ENCODE results near the gene ARID5A. TPM values are rescaled to one million over a fixed set of nuclear protein-coding genes. Genes with fewer than 3 reads are reported as not detected.

Gene ARID5A
- total and polyA plus RNA-seq, 9 of the 15 experiments (the other 6 are each of a cell fraction or from before 2014, with no cell fraction given): 0.14 to 12.5 (median 3.0) TPM

DNA sequence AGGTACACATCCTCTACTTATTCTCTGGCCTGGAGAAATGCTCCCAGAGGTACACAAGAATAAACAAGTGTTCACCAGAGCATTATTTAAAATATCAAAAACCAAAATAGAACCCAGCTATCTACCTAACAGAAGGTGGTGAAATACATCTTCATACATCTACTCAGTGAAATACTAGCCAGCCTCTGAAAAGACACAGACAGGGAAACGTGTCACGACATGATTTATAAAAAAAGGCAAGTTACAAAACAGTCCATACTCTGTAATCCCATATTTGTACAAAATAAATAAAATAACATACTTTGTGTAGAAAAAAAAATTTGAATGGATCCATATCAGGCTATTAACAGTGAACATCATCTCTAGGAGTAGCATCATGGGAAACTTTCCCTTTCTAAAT, 63.4 kb downstream of the ARID5A start (continued):
- TF ChIP-seq NR1H2 (CRISPR knock-in tag; IDR thresholded peaks at IDR 0.05) (no peak), ZFX (CRISPR knock-in tag; IDR thresholded peaks at IDR 0.05) (no peak), RCOR1 (IDR thresholded peaks at IDR 0.05; ENCODE audit: borderline replicate concordance in 1 of 2, low read depth in 2 of 2, low read length in 2 of 2) (no peak), NFATC3 (IDR thresholded peaks at IDR 0.05) (no peak), DMBX1 (CRISPR knock-in tag; IDR thresholded peaks at IDR 0.05; ENCODE audit: borderline replicate concordance) (no peak), FOS (IDR thresholded peaks at IDR 0.05; ENCODE audit: extremely low read depth, insufficient read length) (no peak), ZNF165 (CRISPR knock-in tag; IDR thresholded peaks at IDR 0.05; ENCODE audit: borderline replicate concordance) (no peak), PRPF4 (IDR thresholded peaks at IDR 0.05; ENCODE audit: insufficient read depth, low read depth, low read length, poor library complexity, severe bottlenecking) (no peak), FOSL1 (tag; conservative IDR thresholded peaks at IDR 0.05) (no peak), NRF1 (conservative IDR thresholded peaks at IDR 0.05 in 1 of 2, IDR thresholded peaks at IDR 0.05 in 1 of 2) (no peak)
- TF ChIP-seq, protein P1, sequence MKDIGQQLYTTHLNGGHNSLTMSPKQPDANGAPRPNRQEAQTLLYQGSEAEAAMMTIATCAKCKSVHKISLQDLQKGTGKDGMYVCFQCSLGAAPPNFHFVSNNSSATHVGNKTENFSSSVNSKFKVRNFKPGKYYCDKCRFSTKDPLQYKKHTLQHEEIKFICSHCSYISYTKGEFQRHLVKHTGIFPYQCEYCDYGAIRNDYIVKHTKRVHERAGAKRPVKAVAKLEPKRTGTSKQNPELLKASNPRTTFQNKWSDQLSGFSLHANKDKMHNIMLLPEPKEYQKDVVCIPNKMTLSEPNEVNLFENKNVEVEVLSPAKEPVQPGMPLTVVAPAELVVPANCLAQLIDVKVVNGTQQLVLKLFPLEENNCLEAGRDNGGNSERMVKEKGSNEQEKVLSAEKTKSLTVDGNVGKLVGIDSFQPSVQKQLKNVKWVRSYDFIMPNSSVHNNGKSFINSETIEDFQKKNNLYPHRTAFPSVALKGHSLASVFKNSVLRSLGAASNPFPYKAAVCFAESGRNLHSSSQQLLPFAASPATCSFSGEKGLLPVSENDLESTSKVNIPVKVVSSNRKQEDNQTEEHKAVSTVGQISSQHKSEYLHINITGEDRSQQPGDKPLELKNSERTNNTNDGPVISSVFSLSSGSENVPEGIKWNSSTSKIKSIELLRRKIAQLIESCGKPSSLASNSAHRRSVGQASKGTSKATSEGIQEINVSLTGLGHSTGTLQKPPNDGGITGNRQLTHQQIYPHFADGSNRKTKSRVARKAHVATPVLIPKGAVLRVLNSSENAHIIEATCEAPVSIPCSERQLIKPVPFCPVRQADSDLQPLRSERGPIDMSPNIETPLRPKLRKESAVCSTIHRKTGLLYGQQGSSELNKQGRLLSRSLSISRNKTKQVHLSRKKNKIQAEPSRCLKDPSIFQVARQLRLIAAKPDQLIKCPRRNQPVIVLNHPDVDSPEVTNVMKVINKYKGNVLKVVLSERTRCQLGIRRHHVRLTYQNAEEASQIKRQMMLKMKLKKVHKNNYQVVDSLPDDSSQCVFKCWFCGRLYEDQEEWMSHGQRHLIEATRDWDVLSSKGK (CRISPR knock-in tag; IDR thresholded peaks at IDR 0.05): no peak
- TF ChIP-seq, protein P2, sequence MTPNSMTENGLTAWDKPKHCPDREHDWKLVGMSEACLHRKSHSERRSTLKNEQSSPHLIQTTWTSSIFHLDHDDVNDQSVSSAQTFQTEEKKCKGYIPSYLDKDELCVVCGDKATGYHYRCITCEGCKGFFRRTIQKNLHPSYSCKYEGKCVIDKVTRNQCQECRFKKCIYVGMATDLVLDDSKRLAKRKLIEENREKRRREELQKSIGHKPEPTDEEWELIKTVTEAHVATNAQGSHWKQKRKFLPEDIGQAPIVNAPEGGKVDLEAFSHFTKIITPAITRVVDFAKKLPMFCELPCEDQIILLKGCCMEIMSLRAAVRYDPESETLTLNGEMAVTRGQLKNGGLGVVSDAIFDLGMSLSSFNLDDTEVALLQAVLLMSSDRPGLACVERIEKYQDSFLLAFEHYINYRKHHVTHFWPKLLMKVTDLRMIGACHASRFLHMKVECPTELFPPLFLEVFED (CRISPR knock-in tag; conservative IDR thresholded peaks at IDR 0.05): no peak
